Loucy (cell line): ENCODE results near the gene KLC1.

Experiments
- H2AFZ ChIP-seq: fragments of 200-600 bp; sonication (generic); 2 replicates; pipeline ENCODE4 v1.6.0; 2016; ENCODE audit warnings: antibody characterized with exemption, mild to moderate bottlenecking, low read length, moderate library complexity
- H3F3A ChIP-seq: fragments of 200-600 bp; 2 replicates; pipeline ENCODE4 v1.6.0; 2016; ENCODE audit warnings: antibody characterized with exemption, low read depth, mild to moderate bottlenecking
- H3K27me3 ChIP-seq: fragments of 200-600 bp; sonication (generic); 2 replicates; pipeline ENCODE4 v1.6.1; 2014; ENCODE audit warnings: low read length, mild to moderate bottlenecking; ENCODE audit not compliant: insufficient read depth, poor library complexity, severe bottlenecking
- H3K36me3 ChIP-seq: fragments of 200-600 bp; sonication (generic); 2 replicates; pipeline ENCODE4 v1.6.1; 2016; ENCODE audit warnings: low read length; ENCODE audit not compliant: insufficient read depth
- H3K4me1 ChIP-seq: fragments of 200-600 bp; sonication (generic); 2 replicates; pipeline ENCODE4 v1.5.1; 2014; ENCODE audit warnings: low read length, mild to moderate bottlenecking; ENCODE audit not compliant: insufficient read depth, poor library complexity, severe bottlenecking
- H3K4me2 ChIP-seq: fragments of 200-600 bp; sonication (generic); 2 replicates; pipeline ENCODE4 v1.6.0; 2014; ENCODE audit warnings: antibody characterized with exemption, low read length, low read depth, mild to moderate bottlenecking; ENCODE audit not compliant: poor library complexity, severe bottlenecking
- H3K4me3 ChIP-seq: fragments of 200-600 bp; sonication (generic); 2 replicates; pipeline ENCODE4 v1.5.1; 2014; ENCODE audit warnings: low read length, mild to moderate bottlenecking, mixed read lengths; ENCODE audit not compliant: poor library complexity, severe bottlenecking
- H3K79me2 ChIP-seq: fragments of 200-600 bp; sonication (generic); 2 replicates; pipeline ENCODE4 v1.6.1; 2014; ENCODE audit warnings: low read length; ENCODE audit not compliant: insufficient read depth
- H3K9ac ChIP-seq: fragments of 200-600 bp; sonication (generic); 2 replicates; pipeline ENCODE4 v1.6.0; 2014; ENCODE audit warnings: mild to moderate bottlenecking, low read depth, low read length, moderate library complexity; ENCODE audit not compliant: poor library complexity, severe bottlenecking
- H3K9me2 ChIP-seq: fragments of 200-600 bp; sonication (generic); replicated peaks from 2 replicates; pipeline ENCODE4 v1.6.1; 2016; ENCODE audit warnings: low read depth, low read length, mixed read lengths
- H3K9me3 ChIP-seq: fragments of 200-600 bp; sonication (generic); 2 replicates; pipeline ENCODE4 v1.6.1; 2014; ENCODE audit warnings: mild to moderate bottlenecking, antibody characterized with exemption, low read length, low read depth; ENCODE audit not compliant: insufficient read depth
- H4K20me1 ChIP-seq: fragments of 200-600 bp; sonication (generic); 2 replicates; pipeline ENCODE4 v1.6.0; 2014; ENCODE audit warnings: antibody characterized with exemption, low read length, mild to moderate bottlenecking; ENCODE audit not compliant: insufficient read depth, poor library complexity, severe bottlenecking
- CTCF ChIP-seq: fragments of 200-600 bp; sonication (generic); conservative IDR thresholded peaks from 2 replicates; pipeline ENCODE4 v1.5.1; 2014; ENCODE audit warnings: mild to moderate bottlenecking, antibody characterized with exemption, low read length
- EZH2phosphoT487 ChIP-seq: fragments of 200-600 bp; IDR thresholded peaks from 2 replicates; pipeline ENCODE4 v1.6.1; 2018; ENCODE audit warnings: antibody characterized with exemption, mild to moderate bottlenecking, moderate library complexity, borderline replicate concordance

The KLC1 gene

DNA sequence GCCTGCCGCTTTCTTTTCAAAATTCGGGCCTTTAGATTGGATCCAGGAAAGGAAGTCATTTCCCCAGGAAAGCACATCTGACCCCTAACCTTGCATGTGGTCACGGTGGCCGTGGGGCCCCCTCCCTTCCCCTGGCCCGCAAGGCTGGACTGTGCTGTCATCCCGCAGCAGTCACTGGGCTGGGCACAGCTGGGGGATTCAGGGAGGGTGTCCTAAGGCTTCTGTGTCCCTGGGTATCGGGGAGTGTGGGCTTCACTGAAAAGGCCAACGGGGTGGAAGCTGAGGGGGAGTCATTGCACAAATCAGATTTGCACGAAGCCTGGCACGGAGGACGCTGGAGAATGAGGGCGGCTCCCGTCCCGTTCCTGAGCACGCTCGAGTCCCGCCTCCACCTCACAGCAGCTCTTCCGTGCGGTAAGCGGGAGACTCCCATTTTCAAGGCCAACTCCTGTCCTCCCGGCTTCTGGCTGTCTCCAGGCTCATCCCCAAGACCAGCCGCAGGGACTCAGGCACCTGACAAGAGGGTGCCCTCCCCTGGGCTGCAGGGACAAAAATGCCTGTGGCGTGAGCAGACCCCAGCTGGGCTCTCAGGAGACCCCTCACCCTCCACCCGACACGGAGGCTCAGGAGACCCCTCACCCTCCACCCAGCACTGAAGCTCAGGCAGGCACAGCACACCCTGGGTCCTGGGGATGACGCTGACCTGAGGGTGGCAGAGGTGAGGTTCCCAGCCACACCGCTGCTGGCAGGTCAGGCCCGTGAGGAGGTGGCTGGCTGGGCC lies 76.7 kb downstream of the KLC1 start:
- TF ChIP-seq CTCF (no peak), EZH2phosphoT487 (no peak)
- no peaks in the 10 kb centered on the region; the same call in 1 of the 2 replicates for H3K79me2 ChIP-seq
- H3K27me3 ChIP-seq: no peaks in the 10 kb centered on the region
- peaks cover 62% of the 10 kb centered on the region; the same call in 1 of the 2 replicates for H3K36me3 ChIP-seq
- no peaks in the 10 kb centered on the region for H4K20me1 ChIP-seq
- H2AFZ ChIP-seq: no peak overlapping the region
- no peaks in the 10 kb centered on the region for H3K4me1 ChIP-seq
- no peak overlapping the region for H3K4me3 ChIP-seq
- no peaks in the 10 kb centered on the region for H3K9me3 ChIP-seq
- no peak overlapping the region for H3K4me2 ChIP-seq
- H3K9me2 ChIP-seq: no peaks in the 10 kb centered on the region
- H3F3A ChIP-seq: no peaks in the 10 kb centered on the region
- no peak overlapping the region for H3K9ac ChIP-seq

GRCh38 chr14:103706551-103707328 lies 77.7 kb downstream of the KLC1 start:
- peaks cover 56% of the 10 kb centered on the region; the same call in 1 of the 2 replicates for H3K36me3 ChIP-seq
- no peaks in the 10 kb centered on the region for H3F3A ChIP-seq
- no peaks in the 10 kb centered on the region for H3K27me3 ChIP-seq
- TF ChIP-seq CTCF: no peak
- TF ChIP-seq EZH2phosphoT487: no peak
- H3K79me2 ChIP-seq: no peaks in the 10 kb centered on the region; the same call in 1 of the 2 replicates
- no peaks in the 10 kb centered on the region for H4K20me1 ChIP-seq
- H3K4me2 ChIP-seq: no peak overlapping the region
- H3K4me3 ChIP-seq: no peak overlapping the region
- no peak overlapping the region for H2AFZ ChIP-seq
- no peaks in the 10 kb centered on the region for H3K9me3 ChIP-seq
- no peaks in the 10 kb centered on the region for H3K4me1 ChIP-seq
- no peak overlapping the region for H3K9ac ChIP-seq
- H3K9me2 ChIP-seq: no peaks in the 10 kb centered on the region

DNA sequence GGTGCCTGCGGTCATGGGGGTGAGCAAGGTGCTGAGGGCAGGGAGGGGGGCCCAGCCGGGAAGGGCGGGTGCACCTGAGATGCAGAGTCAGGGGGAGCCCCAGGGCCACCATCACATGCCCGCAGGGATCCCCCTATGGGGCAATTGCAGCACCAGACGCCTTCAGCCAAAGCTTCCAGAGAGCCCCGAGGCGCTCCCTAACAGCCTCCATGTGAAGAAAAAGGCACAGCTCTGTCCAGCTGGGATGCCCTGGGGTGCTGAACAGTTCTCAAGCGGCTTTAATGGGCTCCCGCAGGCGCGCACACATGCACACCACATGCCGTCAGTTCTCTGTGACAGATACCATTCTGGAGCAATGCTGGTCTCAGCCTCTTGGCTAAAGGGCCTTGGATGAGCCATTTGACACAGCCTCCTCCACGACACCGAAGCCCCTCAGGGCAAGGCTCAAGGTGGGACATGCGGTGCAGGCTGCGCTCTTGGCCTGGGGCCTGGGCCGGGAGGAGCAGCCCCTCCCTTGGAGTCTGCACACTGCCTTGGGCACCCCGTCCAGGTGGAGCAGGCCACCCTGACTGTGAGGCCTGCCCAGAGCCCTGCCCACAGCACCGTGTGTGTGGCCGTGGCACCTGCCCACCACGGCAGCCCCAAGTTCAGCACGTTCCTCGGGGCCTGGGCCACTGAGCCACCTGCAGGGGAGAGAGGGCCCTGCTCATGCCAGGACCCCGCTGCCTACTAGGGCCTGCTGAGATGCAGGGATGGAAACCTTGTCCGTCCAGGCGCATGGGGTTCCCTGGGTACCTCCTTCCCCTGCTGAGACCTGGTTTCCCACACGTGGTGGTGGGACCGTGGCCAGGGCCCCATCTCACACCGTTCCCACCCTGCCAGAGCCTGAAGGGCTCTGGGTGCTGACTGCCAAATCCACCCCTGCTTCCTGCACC lies 78.6 kb downstream of the KLC1 start:
- no peaks in the 10 kb centered on the region; the same call in 1 of the 2 replicates for H3K79me2 ChIP-seq
- no peaks in the 10 kb centered on the region for H3F3A ChIP-seq
- no peak overlapping the region for H3K4me2 ChIP-seq
- TF ChIP-seq EZH2phosphoT487: no peak
- TF ChIP-seq CTCF: no peak
- H3K27me3 ChIP-seq: no peaks in the 10 kb centered on the region
- H3K4me1 ChIP-seq: no peaks in the 10 kb centered on the region
- H3K36me3 ChIP-seq: peaks cover 48% of the 10 kb centered on the region; the same call in 1 of the 2 replicates
- H3K9me2 ChIP-seq: no peaks in the 10 kb centered on the region
- no peak overlapping the region for H2AFZ ChIP-seq
- H4K20me1 ChIP-seq: no peaks in the 10 kb centered on the region
- H3K9me3 ChIP-seq: no peaks in the 10 kb centered on the region
- H3K4me3 ChIP-seq: no peak overlapping the region
- H3K9ac ChIP-seq: no peak overlapping the region
